ENCODE data around the gene SFTPA2.
"Not testable (repeated sequence)": the region's sequence is repeated elsewhere in the genome, so short reads cannot be mapped to it uniquely, and the experiment has no call there.

DNA sequence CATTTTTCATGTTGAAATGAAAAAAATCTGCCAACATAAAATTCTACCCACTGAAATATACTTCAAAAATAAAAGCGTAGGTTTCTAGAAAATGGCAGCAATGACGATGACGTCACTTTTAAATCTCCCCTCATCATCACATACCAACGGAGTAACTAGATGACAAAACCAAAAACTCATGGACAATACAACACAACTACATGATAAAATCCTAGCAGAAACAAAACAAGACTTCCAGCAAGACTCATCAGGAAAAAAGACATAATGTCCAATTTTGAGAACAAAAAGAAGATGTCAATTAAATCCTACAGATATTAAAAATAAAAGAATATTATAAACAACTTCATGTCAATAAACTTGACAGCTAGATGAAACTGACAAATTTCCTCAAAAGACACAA is 31.9 kb downstream of the SFTPA2 start:
- not testable (repeated sequence) for TF ChIP-seq EZH2phosphoT487 (IDR thresholded peaks at IDR 0.05)
- TF ChIP-seq, protein P1, sequence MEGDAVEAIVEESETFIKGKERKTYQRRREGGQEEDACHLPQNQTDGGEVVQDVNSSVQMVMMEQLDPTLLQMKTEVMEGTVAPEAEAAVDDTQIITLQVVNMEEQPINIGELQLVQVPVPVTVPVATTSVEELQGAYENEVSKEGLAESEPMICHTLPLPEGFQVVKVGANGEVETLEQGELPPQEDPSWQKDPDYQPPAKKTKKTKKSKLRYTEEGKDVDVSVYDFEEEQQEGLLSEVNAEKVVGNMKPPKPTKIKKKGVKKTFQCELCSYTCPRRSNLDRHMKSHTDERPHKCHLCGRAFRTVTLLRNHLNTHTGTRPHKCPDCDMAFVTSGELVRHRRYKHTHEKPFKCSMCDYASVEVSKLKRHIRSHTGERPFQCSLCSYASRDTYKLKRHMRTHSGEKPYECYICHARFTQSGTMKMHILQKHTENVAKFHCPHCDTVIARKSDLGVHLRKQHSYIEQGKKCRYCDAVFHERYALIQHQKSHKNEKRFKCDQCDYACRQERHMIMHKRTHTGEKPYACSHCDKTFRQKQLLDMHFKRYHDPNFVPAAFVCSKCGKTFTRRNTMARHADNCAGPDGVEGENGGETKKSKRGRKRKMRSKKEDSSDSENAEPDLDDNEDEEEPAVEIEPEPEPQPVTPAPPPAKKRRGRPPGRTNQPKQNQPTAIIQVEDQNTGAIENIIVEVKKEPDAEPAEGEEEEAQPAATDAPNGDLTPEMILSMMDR (IDR thresholded peaks at IDR 0.05), result not testable (repeated sequence)

Measured in neural progenitor cell (in vitro differentiated cells).